Activated CD8-positive, alpha-beta memory T cell treated with anti-CD3 and anti-CD28 coated beads, Interleukin-2, amount 50 U/mL, for 24 hours (primary cell): ENCODE measurements around the gene TECTB.

ENCODE experiments used
- DNase-seq: peaks from one replicate; pipeline ENCODE4 v3.0.0-alpha.2; 2020; ENCODE audit errors: extremely low read depth

Gene TECTB

GRCh38 chr10:112274831-112275230, 8.4 kb upstream of the TECTB start:
- DNase-seq: no peak

GRCh38 chr10:112275512-112276245, 7.5 kb upstream of the TECTB start:
- DNase-seq: no peak

- DNase-seq: no peak
Measured at GRCh38 chr10:112278871-112279270, 4.3 kb upstream of the TECTB start.

GRCh38 chr10:112279433-112279832, 3.8 kb upstream of the TECTB start:
- no peak for DNase-seq

GRCh38 chr10:112280205-112280921, 2.8 kb upstream of the TECTB start:
- DNase-seq: no peak

- DNase-seq: no peak
Measured at GRCh38 chr10:112282086-112282485, 1.1 kb upstream of the TECTB start.

GRCh38 chr10:112286837-112287818, 3.9 kb downstream of the TECTB start:
- no peak for DNase-seq

GRCh38 chr10:112287844-112288243, 4.6 kb downstream of the TECTB start:
- no peak for DNase-seq

- DNase-seq: no peak
Measured at GRCh38 chr10:112288486-112288885, 5.3 kb downstream of the TECTB start.

- DNase-seq: no peak
Measured at GRCh38 chr10:112289373-112290053, 6.3 kb downstream of the TECTB start.

- no peak for DNase-seq
Measured at GRCh38 chr10:112290054-112290373, 6.8 kb downstream of the TECTB start.

GRCh38 chr10:112294169-112294568, 11.0 kb downstream of the TECTB start:
- no peak for DNase-seq

- DNase-seq: no peak
Measured at GRCh38 chr10:112295853-112296830, 12.9 kb downstream of the TECTB start.

- DNase-seq: no peak
Measured at GRCh38 chr10:112296908-112297331, 13.7 kb downstream of the TECTB start.

- DNase-seq: no peak
Measured at GRCh38 chr10:112298581-112298980, 15.4 kb downstream of the TECTB start.

- DNase-seq: no peak
Measured at GRCh38 chr10:112299456-112299855, 16.3 kb downstream of the TECTB start.

- no peak for DNase-seq
Measured at GRCh38 chr10:112302335-112302734, 19.1 kb downstream of the TECTB start.

GRCh38 chr10:112303528-112303927, 20.3 kb downstream of the TECTB start:
- no peak for DNase-seq

GRCh38 chr10:112304267-112304859, 21.2 kb downstream of the TECTB start:
- no peak for DNase-seq
